Psoas muscle (tissue), 8 donors: ENCODE results near the gene EXTL1. TPM values are rescaled to one million over a fixed set of nuclear protein-coding genes. Genes with fewer than 3 reads are reported as not detected.

Experiments used
- ATAC-seq, 4 donors: fragments of 200-7000 bp; cut with Tn5 transposase; one replicate each; pipeline ENCODE4 v1.9.1; 2020; ENCODE audit warnings: moderate library complexity in 3 of 4, mild to moderate bottlenecking in 2 of 4
- DNase-seq, 2 donors: peaks; one replicate each; pipeline ENCODE4 v3.0.0-alpha.2; 2020
- H3K27ac ChIP-seq: fragments of 200-600 bp; one replicate; pipeline ENCODE4 v1.8.0; 2022
- H3K27me3 ChIP-seq, 3 donors: fragments of 200-600 bp in 1 of 3; one replicate each; pipeline versions ENCODE4 v1.6.1 to v1.8.0; 2013 to 2022; ENCODE audit warnings: low read length in 2 of 3, mild to moderate bottlenecking in 2 of 3, moderate library complexity in 1 of 3; ENCODE audit not compliant: insufficient read depth in 3 of 3
- H3K36me3 ChIP-seq, 2 donors: fragments of 200-600 bp in 1 of 2; one replicate each; pipeline versions ENCODE4 v1.6.1 to v1.8.0; 2013 to 2022; ENCODE audit warnings: low read depth in 1 of 2, mild to moderate bottlenecking in 1 of 2, moderate library complexity in 1 of 2; ENCODE audit not compliant: insufficient read depth in 1 of 2
- H3K4me1 ChIP-seq: fragments of 200-600 bp; one replicate; pipeline ENCODE4 v1.8.0; 2022
- H3K4me3 ChIP-seq: fragments of 200-600 bp; one replicate; pipeline ENCODE4 v1.8.0; 2022; ENCODE audit warnings: mild to moderate bottlenecking
- H3K9me3 ChIP-seq: fragments of 200-600 bp; one replicate; pipeline ENCODE4 v1.8.0; 2022
- CTCF ChIP-seq: fragments of 200-600 bp; IDR thresholded peaks from one replicate; pipeline ENCODE4 v1.8.0; 2022; ENCODE audit warnings: antibody characterized with exemption
- WGBS, 3 donors: extraction: QIAGEN DNeasy Blood & Tissue Kit; methylation state at CpG; one replicate each; pipeline versions ENCODE4 v1.1.6 to v1.1.7; 2013; 5-methylcytosine and 5-hydroxymethylcytosine counted together
- intact Hi-C, 2 donors: fragments of 100-400 bp; cut with DNase I; formaldehyde crosslinking; loops; one replicate each; pipeline versions ENCODE4 v1.11.0 to v1.14.2; 2022
- polyA plus RNA-seq, 3 donors: library from polyadenylated mRNA; stranded (reverse); fragments of 200-250 nt; gene quantifications; one replicate each; pipeline ENCODE4 v1.2.3, GENCODE V29; 2013
- total RNA-seq, 4 donors: library from RNA; stranded (reverse); fragmentation: NEBNext Ultra II Directional in 2 of 4; extraction: Animal tissue kit (Norgen Biotek cat#: 25700) in 2 of 4; gene quantifications; one replicate each; pipeline versions ENCODE4 v1.2.1 to v1.2.4, GENCODE V29; 2021 to 2023
- donor health status: healthy with polysubstance abuse.
- donor health status: DM: no; HTN: no; CAD: no; lungs with moderate emphysema.
- donor health status: Bipolar disorder and iron deficiency.
- donor health status: healthy.
- donor health status: DM: yes; HTN: yes; CAD: no.
- donor health status: DM: no; HTN: no; CAD: no.
- donor health status: DM: no; HTN: no; CAD: no.
- donor health status: DM: yes; HTN: yes; CAD: no.

Gene EXTL1
- total and polyA plus RNA-seq, 7 donors = 0.39 to 4.6 (median 1.1) TPM

- 84 to 91% (median 85%) methylated on average over 7 of the region's 7 CpGs for WGBS, 3 donors
- intact Hi-C loops = no loop called here
Measured at GRCh38 chr1:26029864-26030481, 8.4 kb downstream of the EXTL1 start.

GRCh38 chr1:26031196-26031595, 9.6 kb downstream of the EXTL1 start:
- H3K27me3 ChIP-seq = no peaks in the 10 kb centered on the region
- ATAC-seq (no peak), DNase-seq (peak in 1 of 2 donors; percentile 28)
- TF ChIP-seq CTCF = no peak
- H3K4me1 ChIP-seq = peaks cover 8% of the 10 kb centered on the region
- no peaks in the 10 kb centered on the region for H3K9me3 ChIP-seq
- intact Hi-C loops = no loop called here
- no peak overlapping the region for H3K27ac ChIP-seq
- no peak overlapping the region for H3K4me3 ChIP-seq
- 86 to 88% (median 87%) methylated on average over 4 of the region's 4 CpGs for WGBS, 3 donors
- H3K36me3 ChIP-seq = no peaks in the 10 kb centered on the region

More at GRCh38 chr1:26029864-26030481, 8.4 kb downstream of the EXTL1 start:
- H3K36me3 ChIP-seq = no peaks in the 10 kb centered on the region
- ATAC-seq = no peak
- no peak for DNase-seq
- H3K4me1 ChIP-seq = peaks cover 8% of the 10 kb centered on the region
- H3K27me3 ChIP-seq = no peaks in the 10 kb centered on the region
- H3K27ac ChIP-seq = no peak overlapping the region
- no peak for TF ChIP-seq CTCF
- H3K4me3 ChIP-seq = no peak overlapping the region
- no peaks in the 10 kb centered on the region for H3K9me3 ChIP-seq

- intact Hi-C loops = no loop called here
- Histone ChIP-seq H3K27me3 (no peaks in the 10 kb centered on the region), H3K27ac (no peak overlapping the region), H3K4me3 (no peak overlapping the region), H3K36me3 (no peaks in the 10 kb centered on the region), H3K4me1 (peaks cover 9% of the 10 kb centered on the region), H3K9me3 (no peaks in the 10 kb centered on the region)
- DNase-seq (no peak), ATAC-seq (no peak)
- TF ChIP-seq CTCF = no peak
- 67 to 72% (median 69%) methylated on average over 3 of the region's 3 CpGs for WGBS, 3 donors
Measured at GRCh38 chr1:26031611-26032220, 10.1 kb downstream of the EXTL1 start.

- Histone ChIP-seq H3K9me3 (no peaks in the 10 kb centered on the region), H3K36me3 (no peaks in the 10 kb centered on the region), H3K4me1 (peaks cover 20% of the 10 kb centered on the region), H3K4me3 (no peak overlapping the region), H3K27me3 (no peaks in the 10 kb centered on the region), H3K27ac (no peak overlapping the region)
- no peak for ATAC-seq
- intact Hi-C loops = no loop called here
- DNase-seq = peak in 1 of 2 donors; percentile 40
- TF ChIP-seq CTCF = no peak
- WGBS, 3 donors = 82 to 84% (median 84%) methylated on average over 12 of the region's 12 CpGs
Measured at GRCh38 chr1:26032656-26033357, 11.2 kb downstream of the EXTL1 start.
